GM23338 (cell line): Measurements from ENCODE around the gene TMCC1. TPM values are rescaled to one million over a fixed set of nuclear protein-coding genes. Genes with fewer than 3 reads are reported as not detected.

Source experiments
- ATAC-seq: fragments of 200-7000 bp; cut with Tn5 transposase; 3 replicates; pipeline ENCODE4 v1.9.1; 2020
- DNase-seq: peaks from one replicate; pipeline ENCODE4 v3.0.0-alpha.2; 2015; ENCODE audit warnings: low spot score
- H2AFZ ChIP-seq: fragments of 200-600 bp; sonication (generic); 2 replicates; pipeline ENCODE4 v1.8.0; 2016; ENCODE audit warnings: antibody characterized with exemption, mild to moderate bottlenecking, moderate library complexity
- H3F3A ChIP-seq: fragments of 200-600 bp; sonication (generic); replicated peaks from 2 replicates; pipeline ENCODE4 v1.8.0; 2017; ENCODE audit warnings: antibody characterized with exemption, mixed run types, low read depth
- H3K27ac ChIP-seq: fragments of 200-600 bp; sonication (generic); 2 replicates; pipeline ENCODE4 v1.6.1; 2016; ENCODE audit warnings: low read depth
- H3K27me3 ChIP-seq: fragments of 200-600 bp; sonication (generic); 2 replicates; pipeline ENCODE4 v1.8.0; 2016; ENCODE audit warnings: mild to moderate bottlenecking, mixed run types, moderate library complexity; ENCODE audit not compliant: insufficient read depth
- H3K36me3 ChIP-seq: fragments of 200-600 bp; sonication (generic); 2 replicates; pipeline ENCODE4 v1.8.0; 2016; ENCODE audit warnings: mild to moderate bottlenecking; ENCODE audit not compliant: insufficient read depth
- H3K4me1 ChIP-seq: fragments of 200-600 bp; sonication (generic); 2 replicates; pipeline ENCODE4 v1.8.0; 2016; ENCODE audit warnings: mild to moderate bottlenecking, moderate library complexity; ENCODE audit not compliant: insufficient read depth
- H3K4me2 ChIP-seq: fragments of 200-600 bp; sonication (generic); 2 replicates; pipeline ENCODE4 v1.7.1; 2017; ENCODE audit warnings: mixed run types
- H3K4me3 ChIP-seq: fragments of 200-600 bp; sonication (generic); 2 replicates; pipeline ENCODE4 v1.6.1; 2016; ENCODE audit warnings: mixed run types
- H3K79me2 ChIP-seq: fragments of 200-600 bp; sonication (generic); replicated peaks from 2 replicates; pipeline ENCODE4 v1.8.0; 2017; ENCODE audit warnings: mild to moderate bottlenecking; ENCODE audit not compliant: insufficient read depth
- H3K9me2 ChIP-seq: fragments of 200-600 bp; sonication (generic); 2 replicates; pipeline ENCODE4 v1.8.0; 2017; ENCODE audit not compliant: insufficient read depth
- H4K20me1 ChIP-seq: fragments of 200-600 bp; sonication (generic); replicated peaks from 2 replicates; pipeline ENCODE4 v1.8.0; 2017; ENCODE audit warnings: mild to moderate bottlenecking; ENCODE audit not compliant: insufficient read depth
- H3K27ac Mint-ChIP-seq: 2 replicates; pipeline ENCODE4 v1.8.0; 2020; ENCODE audit warnings: inconsistent platforms, mild to moderate bottlenecking, moderate library complexity, mixed read lengths
- H3K27me3 Mint-ChIP-seq: 3 replicates; pipeline ENCODE4 v1.8.0; 2022; ENCODE audit warnings: low read depth, mild to moderate bottlenecking, moderate library complexity, mixed read lengths, inconsistent platforms; ENCODE audit not compliant: insufficient read depth, poor library complexity
- H3K36me3 Mint-ChIP-seq: 3 replicates; pipeline ENCODE4 v1.8.0; 2021; ENCODE audit warnings: low read depth, mild to moderate bottlenecking, inconsistent platforms, moderate library complexity, mixed read lengths
- H3K4me1 Mint-ChIP-seq: 3 replicates; pipeline ENCODE4 v1.8.0; 2020; ENCODE audit warnings: mild to moderate bottlenecking, inconsistent platforms, mixed read lengths
- H3K4me3 Mint-ChIP-seq: 3 replicates; pipeline ENCODE4 v1.8.0; 2021; ENCODE audit warnings: moderate library complexity, mild to moderate bottlenecking, inconsistent platforms, mixed read lengths
- H3K9me3 Mint-ChIP-seq: 3 replicates; pipeline ENCODE4 v1.8.0; 2020; ENCODE audit warnings: moderate library complexity, mild to moderate bottlenecking, inconsistent platforms, mixed read lengths
- EZH2phosphoT487 ChIP-seq: fragments of 200-600 bp; sonication (generic); IDR thresholded peaks from one replicate; pipeline ENCODE4 v1.8.1; 2018; ENCODE audit warnings: antibody characterized with exemption; ENCODE audit not compliant: unreplicated experiment
- STAT1 ChIP-seq: IDR thresholded peaks from one replicate; pipeline ENCODE4 v1.6.1; 2016; ENCODE audit warnings: antibody characterized with exemption; ENCODE audit not compliant: unreplicated experiment
- ZNF114 ChIP-seq: fragments of 250-450 bp; sonication (Bioruptor Pico); IDR thresholded peaks from 2 replicates; pipeline ENCODE4 v1.5.0; 2020; ENCODE audit warnings: mild to moderate bottlenecking, moderate library complexity
- ZNF331 ChIP-seq: fragments of 250-450 bp; sonication (Bioruptor Pico); IDR thresholded peaks from 2 replicates; pipeline ENCODE4 v1.5.0; 2020; ENCODE audit warnings: low read depth, mild to moderate bottlenecking, moderate library complexity
- polyA plus RNA-seq: library from polyadenylated mRNA; unstranded; fragments of >200 nt; fragmentation: Nextera tagmentation; extraction: Ambion mirVana; gene quantifications from 2 replicates; pipeline ENCODE4 v1.2.1, GENCODE V29; 2016
- total RNA-seq: library from RNA; depleted of rRNA; stranded (reverse); fragments of >200 nt; shearing (Covaris generic); gene quantifications from 2 replicates; pipeline ENCODE4 v1.2.3, GENCODE V29; 2014
- TF ChIP-seq, protein P1 (sequence below): fragments of 250-450 bp; sonication (Bioruptor Pico); IDR thresholded peaks from 2 replicates; pipeline ENCODE4 v1.5.0; 2020; ENCODE audit warnings: mild to moderate bottlenecking, moderate library complexity
- TF ChIP-seq, protein P2 (sequence below), 2 experiments: fragments of 200-600 bp in 1 of 2; sonication (generic) in 1 of 2; conservative IDR thresholded peaks; 2 replicates each; pipeline versions ENCODE4 v1.5.1 to v1.6.1; 2016 to 2017; ENCODE audit warnings: antibody characterized with exemption in 2 of 2, low read depth in 2 of 2, mild to moderate bottlenecking in 2 of 2, moderate library complexity in 1 of 2
- TF ChIP-seq, protein P3 (sequence below): IDR thresholded peaks from 2 replicates; pipeline ENCODE4 v1.6.1; 2016; ENCODE audit warnings: antibody characterized with exemption

The TMCC1 gene
- total and polyA plus RNA-seq, 2 experiments from 2014 or later = 8.2 to 18.4 TPM

DNA sequence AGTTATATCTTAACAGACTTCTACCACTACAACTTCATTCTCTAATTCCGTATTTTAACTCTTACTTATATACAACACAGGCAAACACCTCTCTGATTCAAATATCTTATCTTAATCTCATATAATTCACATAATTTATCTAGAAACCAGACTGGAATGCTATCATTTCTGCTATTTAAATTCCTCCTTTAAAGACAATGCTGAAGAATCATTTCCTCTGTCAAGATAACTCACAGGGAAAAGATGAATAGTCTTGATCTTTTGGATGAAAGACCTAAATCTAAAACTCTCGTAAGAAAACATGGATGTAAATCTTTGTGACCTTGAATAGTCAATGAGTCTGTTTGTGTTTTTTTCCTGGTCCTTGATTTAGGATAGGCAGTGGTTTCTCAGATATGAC lies 151.7 kb downstream of the TMCC1 start (continued):
- TF ChIP-seq, protein P1, sequence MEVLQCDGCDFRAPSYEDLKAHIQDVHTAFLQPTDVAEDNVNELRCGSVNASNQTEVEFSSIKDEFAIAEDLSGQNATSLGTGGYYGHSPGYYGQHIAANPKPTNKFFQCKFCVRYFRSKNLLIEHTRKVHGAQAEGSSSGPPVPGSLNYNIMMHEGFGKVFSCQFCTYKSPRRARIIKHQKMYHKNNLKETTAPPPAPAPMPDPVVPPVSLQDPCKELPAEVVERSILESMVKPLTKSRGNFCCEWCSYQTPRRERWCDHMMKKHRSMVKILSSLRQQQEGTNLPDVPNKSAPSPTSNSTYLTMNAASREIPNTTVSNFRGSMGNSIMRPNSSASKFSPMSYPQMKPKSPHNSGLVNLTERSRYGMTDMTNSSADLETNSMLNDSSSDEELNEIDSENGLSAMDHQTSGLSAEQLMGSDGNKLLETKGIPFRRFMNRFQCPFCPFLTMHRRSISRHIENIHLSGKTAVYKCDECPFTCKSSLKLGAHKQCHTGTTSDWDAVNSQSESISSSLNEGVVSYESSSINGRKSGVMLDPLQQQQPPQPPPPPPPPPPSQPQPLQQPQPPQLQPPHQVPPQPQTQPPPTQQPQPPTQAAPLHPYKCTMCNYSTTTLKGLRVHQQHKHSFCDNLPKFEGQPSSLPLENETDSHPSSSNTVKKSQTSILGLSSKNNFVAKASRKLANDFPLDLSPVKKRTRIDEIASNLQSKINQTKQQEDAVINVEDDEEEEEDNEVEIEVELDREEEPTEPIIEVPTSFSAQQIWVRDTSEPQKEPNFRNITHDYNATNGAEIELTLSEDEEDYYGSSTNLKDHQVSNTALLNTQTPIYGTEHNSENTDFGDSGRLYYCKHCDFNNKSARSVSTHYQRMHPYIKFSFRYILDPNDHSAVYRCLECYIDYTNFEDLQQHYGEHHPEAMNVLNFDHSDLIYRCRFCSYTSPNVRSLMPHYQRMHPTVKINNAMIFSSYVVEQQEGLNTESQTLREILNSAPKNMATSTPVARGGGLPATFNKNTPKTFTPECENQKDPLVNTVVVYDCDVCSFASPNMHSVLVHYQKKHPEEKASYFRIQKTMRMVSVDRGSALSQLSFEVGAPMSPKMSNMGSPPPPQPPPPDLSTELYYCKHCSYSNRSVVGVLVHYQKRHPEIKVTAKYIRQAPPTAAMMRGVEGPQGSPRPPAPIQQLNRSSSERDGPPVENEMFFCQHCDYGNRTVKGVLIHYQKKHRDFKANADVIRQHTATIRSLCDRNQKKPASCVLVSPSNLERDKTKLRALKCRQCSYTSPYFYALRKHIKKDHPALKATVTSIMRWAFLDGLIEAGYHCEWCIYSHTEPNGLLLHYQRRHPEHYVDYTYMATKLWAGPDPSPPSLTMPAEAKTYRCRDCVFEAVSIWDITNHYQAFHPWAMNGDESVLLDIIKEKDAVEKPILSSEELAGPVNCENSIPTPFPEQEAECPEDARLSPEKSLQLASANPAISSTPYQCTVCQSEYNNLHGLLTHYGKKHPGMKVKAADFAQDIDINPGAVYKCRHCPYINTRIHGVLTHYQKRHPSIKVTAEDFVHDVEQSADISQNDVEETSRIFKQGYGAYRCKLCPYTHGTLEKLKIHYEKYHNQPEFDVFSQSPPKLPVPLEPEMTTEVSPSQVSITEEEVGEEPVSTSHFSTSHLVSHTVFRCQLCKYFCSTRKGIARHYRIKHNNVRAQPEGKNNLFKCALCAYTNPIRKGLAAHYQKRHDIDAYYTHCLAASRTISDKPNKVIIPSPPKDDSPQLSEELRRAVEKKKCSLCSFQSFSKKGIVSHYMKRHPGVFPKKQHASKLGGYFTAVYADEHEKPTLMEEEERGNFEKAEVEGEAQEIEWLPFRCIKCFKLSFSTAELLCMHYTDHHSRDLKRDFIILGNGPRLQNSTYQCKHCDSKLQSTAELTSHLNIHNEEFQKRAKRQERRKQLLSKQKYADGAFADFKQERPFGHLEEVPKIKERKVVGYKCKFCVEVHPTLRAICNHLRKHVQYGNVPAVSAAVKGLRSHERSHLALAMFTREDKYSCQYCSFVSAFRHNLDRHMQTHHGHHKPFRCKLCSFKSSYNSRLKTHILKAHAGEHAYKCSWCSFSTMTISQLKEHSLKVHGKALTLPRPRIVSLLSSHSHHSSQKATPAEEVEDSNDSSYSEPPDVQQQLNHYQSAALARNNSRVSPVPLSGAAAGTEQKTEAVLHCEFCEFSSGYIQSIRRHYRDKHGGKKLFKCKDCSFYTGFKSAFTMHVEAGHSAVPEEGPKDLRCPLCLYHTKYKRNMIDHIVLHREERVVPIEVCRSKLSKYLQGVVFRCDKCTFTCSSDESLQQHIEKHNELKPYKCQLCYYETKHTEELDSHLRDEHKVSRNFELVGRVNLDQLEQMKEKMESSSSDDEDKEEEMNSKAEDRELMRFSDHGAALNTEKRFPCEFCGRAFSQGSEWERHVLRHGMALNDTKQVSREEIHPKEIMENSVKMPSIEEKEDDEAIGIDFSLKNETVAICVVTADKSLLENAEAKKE (CRISPR knock-in tag) = no peak
- no peak for TF ChIP-seq ZNF331
- TF ChIP-seq EZH2phosphoT487 = no peak
- TF ChIP-seq, protein P2, sequence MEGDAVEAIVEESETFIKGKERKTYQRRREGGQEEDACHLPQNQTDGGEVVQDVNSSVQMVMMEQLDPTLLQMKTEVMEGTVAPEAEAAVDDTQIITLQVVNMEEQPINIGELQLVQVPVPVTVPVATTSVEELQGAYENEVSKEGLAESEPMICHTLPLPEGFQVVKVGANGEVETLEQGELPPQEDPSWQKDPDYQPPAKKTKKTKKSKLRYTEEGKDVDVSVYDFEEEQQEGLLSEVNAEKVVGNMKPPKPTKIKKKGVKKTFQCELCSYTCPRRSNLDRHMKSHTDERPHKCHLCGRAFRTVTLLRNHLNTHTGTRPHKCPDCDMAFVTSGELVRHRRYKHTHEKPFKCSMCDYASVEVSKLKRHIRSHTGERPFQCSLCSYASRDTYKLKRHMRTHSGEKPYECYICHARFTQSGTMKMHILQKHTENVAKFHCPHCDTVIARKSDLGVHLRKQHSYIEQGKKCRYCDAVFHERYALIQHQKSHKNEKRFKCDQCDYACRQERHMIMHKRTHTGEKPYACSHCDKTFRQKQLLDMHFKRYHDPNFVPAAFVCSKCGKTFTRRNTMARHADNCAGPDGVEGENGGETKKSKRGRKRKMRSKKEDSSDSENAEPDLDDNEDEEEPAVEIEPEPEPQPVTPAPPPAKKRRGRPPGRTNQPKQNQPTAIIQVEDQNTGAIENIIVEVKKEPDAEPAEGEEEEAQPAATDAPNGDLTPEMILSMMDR (conservative IDR thresholded peaks at IDR 0.05; ENCODE audit: low read depth in 2 of 2) = no peak
- TF ChIP-seq, protein P3, sequence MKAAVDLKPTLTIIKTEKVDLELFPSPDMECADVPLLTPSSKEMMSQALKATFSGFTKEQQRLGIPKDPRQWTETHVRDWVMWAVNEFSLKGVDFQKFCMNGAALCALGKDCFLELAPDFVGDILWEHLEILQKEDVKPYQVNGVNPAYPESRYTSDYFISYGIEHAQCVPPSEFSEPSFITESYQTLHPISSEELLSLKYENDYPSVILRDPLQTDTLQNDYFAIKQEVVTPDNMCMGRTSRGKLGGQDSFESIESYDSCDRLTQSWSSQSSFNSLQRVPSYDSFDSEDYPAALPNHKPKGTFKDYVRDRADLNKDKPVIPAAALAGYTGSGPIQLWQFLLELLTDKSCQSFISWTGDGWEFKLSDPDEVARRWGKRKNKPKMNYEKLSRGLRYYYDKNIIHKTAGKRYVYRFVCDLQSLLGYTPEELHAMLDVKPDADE = no peak
- TF ChIP-seq STAT1 = no peak
- no peak for TF ChIP-seq ZNF114 (CRISPR knock-in tag)

DNA sequence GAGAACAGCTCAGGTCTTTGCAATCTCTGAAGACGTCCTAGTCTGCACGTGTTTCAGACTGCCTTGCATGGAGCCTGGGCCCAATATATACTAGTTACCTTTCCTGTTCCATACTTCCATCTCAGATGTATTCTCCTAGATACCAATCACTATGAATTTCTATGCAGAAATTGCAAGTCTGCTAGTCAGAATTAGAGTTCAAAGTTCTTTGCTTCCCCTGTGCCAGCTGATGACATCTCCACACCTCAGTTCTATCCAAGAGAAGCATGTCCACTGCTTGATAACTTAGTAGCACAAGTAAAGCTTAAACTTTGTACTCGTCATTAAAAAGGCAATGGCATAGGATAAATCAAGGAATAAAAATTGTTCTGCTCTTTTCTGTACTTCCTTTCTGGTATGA lies 153.4 kb downstream of the TMCC1 start:
- no peak overlapping the region for H3K4me2 ChIP-seq
- H4K20me1 ChIP-seq = no peaks in the 10 kb centered on the region
- no peaks in the 10 kb centered on the region for H3K27me3 ChIP-seq
- Mint-ChIP-seq H3K4me1 (peaks cover 3% of the 10 kb centered on the region; the same call in 1 of the 3 replicates), H3K9me3 (no peaks in the 10 kb centered on the region), H3K27me3 (no peaks in the 10 kb centered on the region), H3K4me3 (no peak overlapping the region), H3K36me3 (no peaks in the 10 kb centered on the region), H3K27ac (no peak overlapping the region)
- no peaks in the 10 kb centered on the region for H3K9me2 ChIP-seq
- no peak overlapping the region for H3K4me3 ChIP-seq
- no peaks in the 10 kb centered on the region for H3K36me3 ChIP-seq
- no peaks in the 10 kb centered on the region for H3K4me1 ChIP-seq
- no peaks in the 10 kb centered on the region for H3K79me2 ChIP-seq
- ATAC-seq = no peak
- no peak for DNase-seq
- no peaks in the 10 kb centered on the region for H3F3A ChIP-seq
- H2AFZ ChIP-seq = no peak overlapping the region
- H3K27ac ChIP-seq = no peak overlapping the region
- TF ChIP-seq, protein P1 (CRISPR knock-in tag) = no peak
- TF ChIP-seq ZNF331 = no peak
